Omental fat pad (tissue), 4 donors: ENCODE results near the gene TCF19. TPM values are rescaled to one million over a fixed set of nuclear protein-coding genes. Genes with fewer than 3 reads are reported as not detected.

Source experiments
- ATAC-seq: fragments of 150-250 bp; one replicate; pipeline ENCODE4 v1.9.1; 2016; ENCODE audit warnings: mild to moderate bottlenecking, moderate library complexity; ENCODE audit not compliant: low FRiP score
- DNase-seq: peaks from one replicate; pipeline ENCODE4 v3.0.0-alpha.2; 2019; ENCODE audit warnings: low spot score
- small RNA-seq: library from RNA; depleted of rRNA; stranded (forward); fragments of <200 nt; gene quantifications from one replicate; pipeline ENCODE3, GENCODE V24; 2016
- total RNA-seq, 4 donors: library from RNA; depleted of rRNA; stranded (reverse); fragments of >200 nt; gene quantifications; one replicate each; pipeline ENCODE4 v1.1.0, GENCODE V29; 2016
- TF ChIP-seq, protein P1 (sequence below), 3 donors: fragments of 450-650 bp; IDR thresholded peaks; one replicate each; pipeline ENCODE4 v1.5.1; 2016 to 2017; ENCODE audit warnings: antibody characterized with exemption in 3 of 3, mild to moderate bottlenecking in 3 of 3, moderate library complexity in 2 of 3

Gene TCF19
- total RNA-seq, 4 donors from 2014 or later = 1.9 to 19.5 (median 2.7) TPM

GRCh38 chr6:31208506-31208905 is 50.1 kb downstream of the TCF19 start:
- ATAC-seq = no peak
- TF ChIP-seq, protein P1, sequence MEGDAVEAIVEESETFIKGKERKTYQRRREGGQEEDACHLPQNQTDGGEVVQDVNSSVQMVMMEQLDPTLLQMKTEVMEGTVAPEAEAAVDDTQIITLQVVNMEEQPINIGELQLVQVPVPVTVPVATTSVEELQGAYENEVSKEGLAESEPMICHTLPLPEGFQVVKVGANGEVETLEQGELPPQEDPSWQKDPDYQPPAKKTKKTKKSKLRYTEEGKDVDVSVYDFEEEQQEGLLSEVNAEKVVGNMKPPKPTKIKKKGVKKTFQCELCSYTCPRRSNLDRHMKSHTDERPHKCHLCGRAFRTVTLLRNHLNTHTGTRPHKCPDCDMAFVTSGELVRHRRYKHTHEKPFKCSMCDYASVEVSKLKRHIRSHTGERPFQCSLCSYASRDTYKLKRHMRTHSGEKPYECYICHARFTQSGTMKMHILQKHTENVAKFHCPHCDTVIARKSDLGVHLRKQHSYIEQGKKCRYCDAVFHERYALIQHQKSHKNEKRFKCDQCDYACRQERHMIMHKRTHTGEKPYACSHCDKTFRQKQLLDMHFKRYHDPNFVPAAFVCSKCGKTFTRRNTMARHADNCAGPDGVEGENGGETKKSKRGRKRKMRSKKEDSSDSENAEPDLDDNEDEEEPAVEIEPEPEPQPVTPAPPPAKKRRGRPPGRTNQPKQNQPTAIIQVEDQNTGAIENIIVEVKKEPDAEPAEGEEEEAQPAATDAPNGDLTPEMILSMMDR (IDR thresholded peaks at IDR 0.05) = no peak
- no peak for DNase-seq

- TF ChIP-seq, protein P1 (IDR thresholded peaks at IDR 0.05) = no peak
- ATAC-seq (no peak), DNase-seq (no peak)
Observed at GRCh38 chr6:31209137-31209536, 50.7 kb downstream of the TCF19 start.

DNA sequence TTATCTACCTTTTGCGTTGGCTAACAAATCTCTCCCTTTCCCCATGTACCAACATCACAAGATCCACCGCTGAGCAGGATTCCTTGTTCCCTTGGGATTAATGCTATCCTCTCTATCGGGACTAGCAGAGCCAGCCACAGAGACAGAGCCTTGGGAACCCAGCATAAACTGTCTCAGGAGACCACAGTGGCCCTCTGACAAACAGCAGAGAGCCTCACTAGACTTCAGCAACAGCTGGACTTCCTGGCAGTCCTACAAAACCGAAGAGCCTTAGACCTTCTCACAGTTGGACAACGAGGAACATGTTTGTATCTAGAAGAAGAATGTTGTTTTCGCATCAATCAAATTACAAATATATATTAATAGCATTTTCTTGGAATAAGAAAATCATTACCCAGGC is 51.7 kb downstream of the TCF19 start:
- TF ChIP-seq, protein P1 (IDR thresholded peaks at IDR 0.05) = no peak
- ATAC-seq = no peak
- DNase-seq = no peak

GRCh38 chr6:31210741-31211532 is 52.5 kb downstream of the TCF19 start:
- no peak for DNase-seq
- no peak for ATAC-seq
- TF ChIP-seq, protein P1 (IDR thresholded peaks at IDR 0.05) = no peak

Small RNA genes lying within 50 kb of the gene (small RNA-seq; reads per million reads assigned to genes)
- gene POLR2LP1 = not detected

Other genes with a start within 250 kb of the TCF19 start
- 10 to 100 TPM; 14.0 to 18.8 (median 16.6) TPM for gene VARS2, start 244.4 kb upstream of the TCF19 start, total RNA-seq
- gene SFTA2, start 226.4 kb upstream of the TCF19 start, total RNA-seq = not detected
- gene MUCL3, start 217.6 kb upstream of the TCF19 start, total RNA-seq = under 1 TPM in 1 of 4 donors, not detected in 3; 0.19 TPM
- gene MUC21, start 174.9 kb upstream of the TCF19 start, total RNA-seq = not detected
- not detected for gene MUC22, start 148.1 kb upstream of the TCF19 start, total RNA-seq
- not detected for gene C6orf15, start 46.0 kb upstream of the TCF19 start, total RNA-seq
- 1 to 10 TPM in 3 of 4 donors, under 1 TPM in 1; 0.60 to 1.3 (median 1.3) TPM for gene PSORS1C1, start 43.8 kb upstream of the TCF19 start, total RNA-seq
- gene CDSN, start 38.1 kb upstream of the TCF19 start, total RNA-seq = not detected
- gene PSORS1C2, start 19.5 kb upstream of the TCF19 start, total RNA-seq = not detected
- 10 to 100 TPM in 1 of 4 donors, 1 to 10 TPM in 3; 4.6 to 21.1 (median 5.0) TPM for gene CCHCR1, start 787 bp upstream of the TCF19 start, total RNA-seq
- gene POU5F1, start 12.1 kb downstream of the TCF19 start, total RNA-seq = 1 to 10 TPM in 2 of 4 donors, under 1 TPM in 1, not detected in 1; 0.37 to 2.4 (median 1.3) TPM
- gene HLA-C, start 113.5 kb downstream of the TCF19 start, total RNA-seq = 100 to 1,000 TPM; 210 to 923 (median 462) TPM
- 1,000 to 10,000 TPM in 2 of 4 donors, 100 to 1,000 TPM in 2; 719 to 1,698 (median 1,160) TPM for gene HLA-B, start 198.6 kb downstream of the TCF19 start, total RNA-seq
- 10 to 100 TPM; 13.7 to 18.0 (median 16.6) TPM for gene MICA, start 245.0 kb downstream of the TCF19 start, total RNA-seq